Sigmoid colon (tissue), 4 donors: ENCODE results near the gene EHD4.

Experiments used
- CTCF ChIP-seq, 4 experiments: fragments of 450-650 bp in 3 of 4; fragments of 200-600 bp in 1 of 4; IDR thresholded peaks; one replicate each; pipeline ENCODE4 v1.5.1; 2016 to 2019; ENCODE audit warnings: antibody characterized with exemption in 4 of 4, mild to moderate bottlenecking in 3 of 4, moderate library complexity in 2 of 4
- POLR2A ChIP-seq, 2 donors: fragments of 450-650 bp; IDR thresholded peaks; one replicate each; pipeline ENCODE4 v1.6.1; 2016; ENCODE audit warnings: antibody characterized with exemption in 2 of 2, mild to moderate bottlenecking in 2 of 2, moderate library complexity in 2 of 2
- POLR2AphosphoS5 ChIP-seq, 4 donors: sonication (generic); formaldehyde crosslinking; IDR thresholded peaks; one replicate each; pipeline ENCODE4 v1.6.1; 2017; ENCODE audit warnings: antibody characterized with exemption in 4 of 4

GRCh38 chr15:41849204-41849603, 123.2 kb downstream of the EHD4 start:
- no peak for TF ChIP-seq CTCF (IDR thresholded peaks at IDR 0.05)
- TF ChIP-seq POLR2A (IDR thresholded peaks at IDR 0.05), result no peak
- no peak for TF ChIP-seq POLR2AphosphoS5 (IDR thresholded peaks at IDR 0.05)
